LNCAP (cell line): ENCODE results near the gene C2orf15.

ENCODE experiments used
- TF ChIP-seq, protein P1 (sequence below): fragments of 450-650 bp; IDR thresholded peaks from 2 replicates; pipeline ENCODE4 v1.5.1; 2017; ENCODE audit warnings: mild to moderate bottlenecking

Gene C2orf15

DNA sequence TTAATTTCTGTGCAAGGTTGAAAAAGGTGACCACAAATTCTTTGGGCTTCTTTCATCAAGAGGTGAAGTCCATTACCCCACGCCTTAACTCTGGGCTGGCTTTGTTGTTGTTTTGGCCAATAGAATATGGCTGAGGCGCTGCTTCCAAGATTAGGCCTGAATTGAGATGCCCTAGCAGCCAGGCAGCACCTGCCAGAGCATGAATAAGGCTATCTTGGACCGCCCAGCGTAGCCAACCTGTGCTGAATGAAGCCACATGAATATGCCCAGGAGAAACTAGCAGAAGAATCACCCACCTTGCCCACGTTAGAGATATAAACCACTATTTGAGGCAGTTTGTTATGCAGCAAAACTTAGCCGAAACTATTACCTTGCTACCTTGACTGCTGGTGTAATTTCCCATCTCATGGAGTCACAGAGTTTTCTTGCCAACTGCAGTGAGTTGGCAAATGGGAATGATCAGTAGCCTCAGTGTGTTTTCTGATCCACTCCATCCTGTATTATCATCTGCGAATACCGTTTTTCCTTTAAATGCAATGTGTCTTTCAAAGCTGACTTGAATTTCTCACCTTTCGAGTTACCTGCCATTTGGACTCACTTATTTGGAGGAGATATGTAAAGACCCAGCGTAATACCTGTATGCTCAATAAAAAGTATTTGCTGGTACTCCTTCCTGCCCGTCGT lies 12.6 kb downstream of the C2orf15 start:
- TF ChIP-seq, protein P1, sequence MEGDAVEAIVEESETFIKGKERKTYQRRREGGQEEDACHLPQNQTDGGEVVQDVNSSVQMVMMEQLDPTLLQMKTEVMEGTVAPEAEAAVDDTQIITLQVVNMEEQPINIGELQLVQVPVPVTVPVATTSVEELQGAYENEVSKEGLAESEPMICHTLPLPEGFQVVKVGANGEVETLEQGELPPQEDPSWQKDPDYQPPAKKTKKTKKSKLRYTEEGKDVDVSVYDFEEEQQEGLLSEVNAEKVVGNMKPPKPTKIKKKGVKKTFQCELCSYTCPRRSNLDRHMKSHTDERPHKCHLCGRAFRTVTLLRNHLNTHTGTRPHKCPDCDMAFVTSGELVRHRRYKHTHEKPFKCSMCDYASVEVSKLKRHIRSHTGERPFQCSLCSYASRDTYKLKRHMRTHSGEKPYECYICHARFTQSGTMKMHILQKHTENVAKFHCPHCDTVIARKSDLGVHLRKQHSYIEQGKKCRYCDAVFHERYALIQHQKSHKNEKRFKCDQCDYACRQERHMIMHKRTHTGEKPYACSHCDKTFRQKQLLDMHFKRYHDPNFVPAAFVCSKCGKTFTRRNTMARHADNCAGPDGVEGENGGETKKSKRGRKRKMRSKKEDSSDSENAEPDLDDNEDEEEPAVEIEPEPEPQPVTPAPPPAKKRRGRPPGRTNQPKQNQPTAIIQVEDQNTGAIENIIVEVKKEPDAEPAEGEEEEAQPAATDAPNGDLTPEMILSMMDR = no peak

DNA sequence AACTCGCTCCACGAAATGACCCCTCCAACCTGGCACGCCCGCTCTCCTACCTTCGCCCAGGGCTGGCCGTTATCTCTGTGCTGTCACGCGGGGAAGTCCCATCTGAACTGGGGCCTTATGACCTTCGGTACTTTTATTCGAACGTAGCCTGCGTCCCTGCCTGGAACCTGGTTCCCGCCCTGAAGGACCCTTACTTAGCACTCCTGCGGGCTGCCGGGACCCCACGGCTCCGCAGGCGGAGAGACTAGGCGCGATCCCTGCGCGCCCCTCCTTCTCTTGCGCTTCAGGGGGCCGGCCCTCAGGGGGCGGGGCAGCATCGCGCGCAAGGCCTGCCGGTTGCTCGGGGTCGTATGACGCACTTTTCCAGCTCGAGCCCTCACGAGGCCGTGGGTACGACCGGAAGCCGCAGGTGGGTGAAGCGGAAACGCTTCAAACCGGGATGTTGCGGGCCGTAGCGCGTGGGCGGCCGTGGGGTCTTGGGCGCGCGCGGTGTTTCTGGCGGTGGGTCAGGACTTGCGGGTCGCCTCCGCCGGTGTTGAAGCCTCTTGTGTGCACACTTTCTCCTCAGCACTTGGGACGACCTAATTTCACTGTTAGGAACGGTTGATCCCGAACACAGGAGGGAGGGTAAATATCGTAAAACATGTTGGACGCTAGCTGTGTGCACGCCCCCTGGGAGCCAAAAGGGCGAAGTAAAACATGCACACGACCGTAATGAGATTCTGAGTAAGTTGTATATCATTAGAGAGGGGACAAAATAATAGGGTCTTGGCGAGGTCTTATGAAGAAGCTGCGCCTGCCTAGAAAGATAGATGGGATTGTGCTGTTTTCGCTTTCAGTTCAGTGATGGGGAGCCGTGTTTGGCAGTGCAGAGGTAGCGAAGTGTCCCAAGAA lies 13.4 kb downstream of the C2orf15 start, which contains the start of the genes LIPT1 and TSGA10:
LIPT1 (plus strand) TSS at position 325 of the 894 bp plus-strand sequence. CDS start 6,991 bp downstream, outside the sequence.
TSGA10 (minus strand) TSS at position 300 of the 894 bp plus-strand sequence. CDS start 45,503 bp downstream, outside the sequence.
- TF ChIP-seq, protein P1 = no peak

GRCh38 chr2:99156891-99157290 lies 15.4 kb downstream of the C2orf15 start:
- TF ChIP-seq, protein P1 = no peak

- TF ChIP-seq, protein P1 = no peak
These were observed 17.1 kb downstream of the C2orf15 start for GRCh38 chr2:99158599-99158998.

GRCh38 chr2:99159594-99159993 lies 18.1 kb downstream of the C2orf15 start:
- TF ChIP-seq, protein P1 = no peak

GRCh38 chr2:99166218-99166617 lies 24.7 kb downstream of the C2orf15 start:
- TF ChIP-seq, protein P1 = no peak

- TF ChIP-seq, protein P1 = no peak
These were observed 28.0 kb downstream of the C2orf15 start for GRCh38 chr2:99169534-99169933.
